CD4-positive, alpha-beta T cell treated with Interleukin-12 subunit alpha and Interleukin-12 subunit beta, for 1 hour (primary cell): Measurements from ENCODE around the gene STARD3.
"Not testable (repeated sequence)": the region's sequence is repeated elsewhere in the genome, so short reads cannot be mapped to it uniquely, and the experiment has no call there.

ENCODE experiments used
- DNase-seq: peaks from one replicate; pipeline ENCODE4 v3.0.0-alpha.2; 2020

The STARD3 gene

DNA sequence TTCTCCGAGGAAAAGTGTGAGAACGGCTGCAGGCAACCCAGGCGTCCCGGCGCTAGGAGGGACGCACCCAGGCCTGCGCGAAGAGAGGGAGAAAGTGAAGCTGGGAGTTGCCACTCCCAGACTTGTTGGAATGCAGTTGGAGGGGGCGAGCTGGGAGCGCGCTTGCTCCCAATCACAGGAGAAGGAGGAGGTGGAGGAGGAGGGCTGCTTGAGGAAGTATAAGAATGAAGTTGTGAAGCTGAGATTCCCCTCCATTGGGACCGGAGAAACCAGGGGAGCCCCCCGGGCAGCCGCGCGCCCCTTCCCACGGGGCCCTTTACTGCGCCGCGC is 62.8 kb downstream of the STARD3 start, which contains the start of gene ERBB2:
Gene ERBB2 (plus strand): TSS at position 247 of the 330 bp plus-strand sequence. CDS start 175 bp downstream, outside the sequence.
- no peak for DNase-seq

DNA sequence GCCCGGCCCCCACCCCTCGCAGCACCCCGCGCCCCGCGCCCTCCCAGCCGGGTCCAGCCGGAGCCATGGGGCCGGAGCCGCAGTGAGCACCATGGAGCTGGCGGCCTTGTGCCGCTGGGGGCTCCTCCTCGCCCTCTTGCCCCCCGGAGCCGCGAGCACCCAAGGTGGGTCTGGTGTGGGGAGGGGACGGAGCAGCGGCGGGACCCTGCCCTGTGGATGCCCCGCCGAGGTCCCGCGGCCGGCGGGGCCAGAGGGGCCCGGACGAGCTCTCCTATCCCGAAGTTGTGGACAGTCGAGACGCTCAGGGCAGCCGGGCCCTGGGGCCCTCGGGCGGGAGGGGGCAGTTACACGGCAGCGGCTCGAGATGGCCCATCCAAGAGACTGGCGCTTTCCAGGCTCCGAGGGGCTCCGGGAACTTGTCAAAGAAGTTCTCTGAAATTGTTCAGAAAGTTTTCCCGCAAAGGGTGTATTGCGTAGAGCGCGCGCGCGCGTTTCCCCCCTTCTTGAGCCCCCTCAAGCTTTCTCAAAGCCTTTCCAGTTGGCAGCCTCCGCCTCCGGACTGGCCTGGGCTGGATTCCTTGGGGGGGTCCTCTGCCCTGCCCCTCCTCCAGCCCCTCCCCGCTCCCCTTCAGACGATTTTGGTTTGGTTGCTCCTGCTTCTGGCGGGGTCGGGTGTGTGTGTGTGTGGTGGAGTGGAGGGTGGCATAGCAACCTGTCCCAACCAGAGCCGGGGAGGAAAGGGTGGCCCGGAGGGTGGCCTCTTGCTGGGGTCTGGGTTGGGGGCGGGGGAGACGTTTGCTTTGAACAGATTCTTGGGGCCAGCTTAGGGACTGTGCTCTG is 63.4 kb downstream of the STARD3 start:
- no peak for DNase-seq

DNA sequence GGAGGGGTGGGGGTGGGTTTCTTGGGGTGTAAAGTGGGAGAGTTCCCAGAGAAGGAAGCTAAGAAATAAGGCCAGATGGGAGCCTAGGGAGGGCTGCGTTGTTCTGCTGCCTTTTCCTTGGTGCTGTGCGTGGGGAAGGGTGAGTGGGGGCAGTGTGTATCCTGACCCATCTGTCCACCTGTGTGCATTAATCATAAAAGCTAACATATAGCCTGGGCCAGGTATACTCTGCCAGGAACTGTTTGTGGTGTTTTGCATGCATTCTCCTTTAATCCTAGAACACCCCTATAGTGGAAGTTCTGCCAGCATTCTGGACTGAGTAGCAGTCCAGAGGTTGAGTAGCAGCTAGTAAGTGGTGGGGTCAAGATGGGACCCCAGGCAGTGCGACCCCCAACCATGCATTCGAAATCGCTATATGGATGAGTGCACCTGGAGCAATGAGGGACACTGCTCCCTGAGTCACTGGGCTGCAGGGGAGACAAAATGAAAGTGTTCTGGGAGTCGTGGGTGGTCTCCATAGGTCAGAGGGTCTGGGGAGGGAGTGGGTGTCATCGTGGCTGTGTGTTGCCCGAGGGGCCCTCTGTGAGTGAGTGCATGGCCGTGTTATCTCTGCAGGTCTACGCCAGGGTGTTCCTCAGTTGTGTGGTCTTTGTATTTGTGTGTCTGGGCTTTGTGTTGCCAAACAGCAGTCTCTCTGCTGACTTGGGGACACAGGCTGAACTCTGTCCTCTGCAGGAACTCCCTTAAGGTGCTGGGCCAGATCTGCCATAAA is 64.3 kb downstream of the STARD3 start:
- no peak for DNase-seq

DNA sequence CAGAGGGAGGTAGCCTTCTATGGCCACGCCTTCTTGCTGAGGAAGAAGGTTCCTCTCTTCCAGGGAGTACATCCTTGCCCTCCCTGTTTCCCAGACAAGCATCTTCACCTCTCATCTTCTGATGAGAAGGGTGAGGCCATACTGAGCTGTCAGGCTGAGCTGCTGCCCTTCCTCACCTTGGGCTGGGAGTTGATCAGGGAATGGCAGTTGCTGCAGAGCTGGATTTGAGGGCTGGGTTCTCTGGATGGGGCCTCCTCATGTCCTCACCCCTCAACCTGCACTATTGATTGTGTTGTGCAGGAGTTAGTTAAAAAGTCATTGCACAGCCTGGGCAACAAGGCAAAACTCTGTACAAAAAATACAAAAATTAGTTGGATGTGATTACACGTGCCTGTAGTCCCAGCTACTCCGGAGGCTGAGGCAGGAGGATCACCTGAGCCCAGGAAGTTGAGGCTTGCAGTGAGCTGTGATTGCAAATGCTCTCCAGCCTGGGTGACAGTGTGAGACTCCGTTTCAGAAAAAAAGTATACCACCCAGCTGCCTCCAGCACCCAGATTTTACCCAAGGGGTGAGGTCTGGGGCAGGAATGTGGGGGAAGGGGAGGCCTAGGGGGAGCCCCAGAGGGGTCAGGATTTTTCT is 65.0 kb downstream of the STARD3 start:
- no peak for DNase-seq

DNA sequence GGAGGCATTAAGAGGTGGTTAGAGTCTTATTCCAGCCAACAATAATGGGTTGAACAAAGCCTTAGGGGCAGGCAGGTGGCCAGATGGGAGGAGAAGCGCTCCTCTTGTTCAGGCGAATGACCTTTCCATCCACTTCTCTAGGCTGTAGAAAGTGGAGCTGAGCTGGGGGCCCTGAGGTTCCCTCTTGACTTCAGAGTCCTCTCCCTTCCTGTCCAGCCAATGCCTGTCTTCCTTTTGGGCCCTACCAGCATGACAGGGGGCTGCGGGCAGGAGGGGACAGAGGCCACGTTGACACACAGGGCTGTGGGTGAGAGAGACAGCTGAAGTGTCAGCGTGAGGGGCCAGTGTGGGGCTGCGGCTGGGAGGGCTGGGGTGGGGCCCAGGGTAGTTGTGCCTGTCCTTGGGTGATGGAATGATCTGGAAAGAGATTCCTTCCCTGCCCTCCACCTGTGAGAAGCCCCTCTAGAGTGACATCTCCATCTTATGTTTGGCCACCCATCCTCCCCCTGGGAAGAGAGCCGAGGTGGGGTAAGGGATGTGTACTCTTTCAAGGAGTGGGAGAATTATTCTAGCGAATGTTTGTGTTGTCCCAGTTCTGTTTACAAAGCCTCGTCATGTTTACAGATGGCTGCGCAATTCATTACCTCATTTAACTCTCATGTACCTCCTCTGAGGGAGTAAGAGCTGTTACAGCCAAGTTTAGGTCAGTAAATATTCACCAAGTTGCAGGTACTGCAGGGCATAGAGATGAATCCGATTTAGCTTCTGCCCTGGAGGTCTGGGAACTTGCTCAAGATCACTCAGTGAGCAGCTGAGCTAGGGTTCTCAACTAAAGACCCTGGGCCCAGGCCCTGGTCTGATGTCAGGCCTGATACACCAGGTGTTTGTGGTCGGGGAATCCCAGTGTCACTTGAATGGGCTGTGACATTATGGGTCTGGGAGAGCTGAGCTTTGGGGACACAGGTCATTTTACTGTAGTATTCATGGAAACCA is 66.3 kb downstream of the STARD3 start:
- no peak for DNase-seq

DNA sequence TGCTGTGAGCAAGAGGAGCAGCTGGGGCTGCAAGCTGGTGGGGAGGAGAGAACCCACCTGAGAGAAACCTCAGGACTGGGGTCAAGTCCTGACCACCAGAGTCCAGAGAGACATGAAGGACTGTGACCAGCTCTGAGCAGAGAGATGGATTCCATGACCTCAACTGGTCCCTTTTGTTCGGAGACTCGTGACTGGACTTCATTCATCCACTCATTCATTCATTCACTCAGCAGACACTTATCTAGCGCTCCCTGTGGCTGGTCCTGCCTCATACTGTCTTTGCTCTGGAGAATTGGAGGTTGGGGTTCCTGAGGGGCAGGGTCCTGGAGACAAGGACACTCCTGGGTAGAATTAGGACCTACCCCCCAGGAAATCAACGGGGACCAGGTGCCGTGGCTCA is 67.0 kb downstream of the STARD3 start:
- no peak for DNase-seq

DNA sequence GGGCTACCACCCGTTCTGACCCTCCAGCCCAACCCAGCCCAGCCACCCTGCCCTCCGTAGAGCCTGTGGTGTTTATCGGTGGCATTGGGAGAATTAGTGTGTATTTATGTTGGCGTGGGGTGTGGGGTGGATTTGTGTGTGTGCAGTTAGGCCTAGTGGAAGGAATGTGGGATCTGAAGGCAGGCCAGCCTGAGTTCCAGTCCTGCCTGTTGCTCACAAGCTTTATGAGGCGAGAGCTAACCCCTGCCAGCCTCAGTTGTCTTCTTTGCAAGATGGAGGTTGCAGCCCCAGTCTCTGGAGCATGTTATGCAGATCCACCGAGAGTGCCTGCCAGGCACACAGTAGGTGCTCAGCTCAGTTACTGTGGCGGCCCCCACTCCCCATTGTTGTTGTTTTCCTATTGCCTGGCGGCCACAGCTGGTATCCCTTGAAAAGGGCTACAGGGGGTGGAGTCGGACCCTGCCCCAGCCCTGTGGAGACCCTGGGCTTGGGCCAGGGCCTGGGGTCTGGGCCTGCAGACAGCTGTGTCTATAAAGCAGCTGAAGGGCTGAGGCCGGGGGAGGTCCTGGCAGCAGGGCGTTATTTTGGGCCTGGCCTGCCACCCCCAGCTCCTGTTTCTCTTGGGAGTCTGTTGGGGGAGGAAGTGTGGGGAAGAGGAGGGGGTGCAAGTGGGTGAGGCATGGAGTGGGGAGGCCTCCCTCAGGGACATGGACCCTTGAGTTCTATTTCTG is 68.0 kb downstream of the STARD3 start:
- no peak for DNase-seq

DNA sequence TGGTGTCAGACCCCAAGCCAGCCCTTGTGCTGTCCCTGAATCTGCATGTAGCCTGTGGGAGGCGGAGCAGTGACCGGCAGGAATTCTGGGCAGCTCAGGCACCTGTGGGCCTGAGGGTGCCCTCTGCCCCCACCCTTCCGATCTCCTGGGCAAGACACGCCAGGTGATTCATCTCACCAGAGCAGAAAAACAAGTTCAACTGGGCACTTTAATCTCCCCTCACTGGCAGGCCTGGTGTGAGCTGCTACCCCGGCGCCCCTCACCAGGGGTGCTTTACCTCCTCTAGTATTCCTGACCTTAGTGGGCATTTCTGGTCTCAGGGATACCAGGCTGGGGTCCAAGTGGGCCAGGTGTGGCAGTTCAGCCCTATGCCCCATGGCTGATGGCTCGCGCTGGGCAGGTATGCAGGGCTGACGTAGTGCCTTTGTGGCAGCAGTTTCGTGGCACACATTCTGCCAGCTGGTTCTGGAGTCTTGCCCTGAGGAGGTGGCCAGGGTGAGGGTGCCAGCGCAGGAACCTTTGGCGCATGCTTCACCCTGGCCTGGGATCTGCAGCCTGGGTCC is 68.9 kb downstream of the STARD3 start:
- no peak for DNase-seq

DNA sequence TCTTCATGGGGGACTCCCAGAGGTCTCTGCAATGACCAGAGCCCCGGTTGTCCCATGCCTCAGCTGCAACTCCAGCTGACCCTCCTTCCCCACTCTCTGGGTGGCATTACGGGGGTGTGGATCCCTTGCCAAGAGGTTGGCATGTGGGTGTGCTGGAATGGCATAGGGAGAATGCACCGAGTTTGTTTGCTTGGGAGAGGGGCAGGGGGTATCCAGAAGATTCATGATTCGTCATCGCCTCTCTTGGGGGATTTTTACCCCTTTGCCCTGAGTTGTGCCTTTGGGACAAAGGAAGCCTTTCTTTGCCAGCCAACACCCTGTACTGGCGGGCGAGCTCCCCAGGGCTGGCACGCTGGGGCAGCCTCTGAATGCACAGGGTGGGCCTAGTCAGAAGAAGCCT is 69.4 kb downstream of the STARD3 start:
- no peak for DNase-seq

DNA sequence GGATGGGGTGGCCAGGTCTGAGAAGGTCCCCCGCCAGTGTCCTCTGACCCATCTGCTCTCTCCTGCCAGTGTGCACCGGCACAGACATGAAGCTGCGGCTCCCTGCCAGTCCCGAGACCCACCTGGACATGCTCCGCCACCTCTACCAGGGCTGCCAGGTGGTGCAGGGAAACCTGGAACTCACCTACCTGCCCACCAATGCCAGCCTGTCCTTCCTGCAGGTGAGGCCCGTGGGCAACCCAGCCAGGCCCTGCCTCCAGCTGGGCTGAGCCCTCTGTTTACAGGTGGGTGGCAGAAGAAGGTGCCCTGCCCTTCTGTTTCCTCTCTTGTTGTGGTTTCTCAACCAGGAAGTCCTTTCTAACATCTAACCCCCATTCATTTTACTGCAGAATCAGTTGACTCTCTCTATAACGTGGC is 70.0 kb downstream of the STARD3 start:
- peak; percentile 17 for DNase-seq

DNA sequence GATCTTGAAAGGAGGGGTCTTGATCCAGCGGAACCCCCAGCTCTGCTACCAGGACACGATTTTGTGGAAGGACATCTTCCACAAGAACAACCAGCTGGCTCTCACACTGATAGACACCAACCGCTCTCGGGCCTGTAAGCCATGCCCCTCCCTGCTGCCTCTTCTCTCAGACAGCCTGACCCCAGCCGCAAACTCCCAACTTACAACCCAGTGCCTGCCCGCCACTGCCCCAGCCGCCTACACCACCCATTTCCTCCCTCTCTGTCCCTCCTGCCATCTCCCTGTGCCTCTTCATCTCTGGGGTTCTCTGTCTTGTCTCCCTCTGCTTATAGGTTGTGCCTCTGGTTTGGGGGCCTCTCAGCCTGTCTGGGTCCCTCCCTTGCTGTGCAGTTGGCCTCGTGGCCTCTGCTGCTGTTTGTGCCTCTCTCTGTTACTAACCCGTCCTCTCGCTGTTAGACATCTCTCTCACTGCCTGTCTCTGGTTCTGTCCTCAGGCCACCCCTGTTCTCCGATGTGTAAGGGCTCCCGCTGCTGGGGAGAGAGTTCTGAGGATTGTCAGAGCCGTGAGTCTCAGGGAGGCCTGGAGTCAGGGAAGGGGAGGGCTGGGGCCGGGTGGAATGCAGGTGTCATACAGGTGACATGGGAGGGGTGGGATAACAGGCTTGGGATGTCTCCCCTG is 72.5 kb downstream of the STARD3 start:
- DNase-seq: peak; percentile 14

DNA sequence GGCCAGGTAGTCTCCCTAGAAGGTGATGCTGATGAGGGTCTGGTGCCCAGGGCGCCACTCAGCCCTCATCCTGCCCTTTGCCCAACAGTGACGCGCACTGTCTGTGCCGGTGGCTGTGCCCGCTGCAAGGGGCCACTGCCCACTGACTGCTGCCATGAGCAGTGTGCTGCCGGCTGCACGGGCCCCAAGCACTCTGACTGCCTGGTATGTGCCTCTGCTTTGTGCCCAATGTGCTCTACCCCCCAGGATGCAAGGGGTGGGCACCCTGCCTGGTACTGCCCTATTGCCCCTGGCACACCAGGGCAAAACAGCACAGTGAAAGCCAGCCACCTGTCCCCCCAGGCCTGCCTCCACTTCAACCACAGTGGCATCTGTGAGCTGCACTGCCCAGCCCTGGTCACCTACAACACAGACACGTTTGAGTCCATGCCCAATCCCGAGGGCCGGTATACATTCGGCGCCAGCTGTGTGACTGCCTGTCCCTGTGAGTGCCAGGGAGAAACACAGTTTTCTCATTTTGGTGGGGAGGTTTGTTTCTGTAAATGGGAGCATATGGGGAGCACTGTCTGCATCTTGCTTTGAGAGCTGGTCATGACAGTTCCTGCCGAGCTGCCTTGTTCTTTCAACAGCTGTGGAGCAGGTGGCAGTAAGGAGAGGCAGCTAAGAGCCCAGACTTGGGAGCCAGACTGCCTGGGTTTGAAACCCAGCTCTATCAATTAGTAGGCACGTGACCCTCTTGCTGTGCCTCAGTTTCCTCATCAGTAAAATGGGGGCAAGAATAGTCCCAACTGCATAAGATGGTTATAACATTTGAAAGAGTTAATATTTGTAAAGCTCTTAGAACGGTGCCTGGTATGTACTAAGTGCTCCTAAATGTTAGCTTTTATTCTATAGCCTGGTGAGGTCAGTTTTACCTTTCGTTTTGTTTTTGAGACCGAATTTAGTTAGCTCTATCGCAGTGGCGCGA is 73.3 kb downstream of the STARD3 start:
- DNase-seq: no peak

DNA sequence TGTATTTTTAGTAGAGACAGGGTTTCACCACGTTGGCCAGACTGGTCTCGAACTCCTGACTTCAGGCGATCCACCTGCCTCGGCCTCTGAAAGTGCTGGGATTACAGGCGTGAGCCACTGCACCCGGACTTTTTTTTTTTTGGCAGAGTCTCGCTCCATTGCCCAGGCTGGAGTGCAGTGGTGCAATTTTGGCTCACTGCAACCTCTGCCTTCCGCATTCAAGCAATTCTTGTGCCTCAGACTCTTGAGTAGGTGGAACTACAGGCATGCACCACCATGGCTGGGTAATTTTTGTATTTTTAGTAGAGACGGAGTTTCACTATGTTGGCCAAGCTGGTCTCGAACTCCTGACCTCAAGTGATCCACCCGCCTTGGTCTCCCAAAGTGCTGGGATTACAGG is 74.1 kb downstream of the STARD3 start:
- not testable (repeated sequence) for DNase-seq

DNA sequence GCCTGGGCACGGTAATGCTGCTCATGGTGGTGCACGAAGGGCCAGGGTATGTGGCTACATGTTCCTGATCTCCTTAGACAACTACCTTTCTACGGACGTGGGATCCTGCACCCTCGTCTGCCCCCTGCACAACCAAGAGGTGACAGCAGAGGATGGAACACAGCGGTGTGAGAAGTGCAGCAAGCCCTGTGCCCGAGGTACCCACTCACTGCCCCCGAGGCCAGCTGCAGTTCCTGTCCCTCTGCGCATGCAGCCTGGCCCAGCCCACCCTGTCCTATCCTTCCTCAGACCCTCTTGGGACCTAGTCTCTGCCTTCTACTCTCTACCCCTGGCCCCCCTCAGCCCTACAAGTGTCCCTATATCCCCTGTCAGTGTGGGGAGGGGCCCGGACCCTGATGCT is 74.9 kb downstream of the STARD3 start:
- DNase-seq: no peak
